ENCODE data around the gene RPS6KA2. TPM values are rescaled to one million over a fixed set of nuclear protein-coding genes. Genes with fewer than 3 reads are reported as not detected.
A peak's percentile ranks its signal among the peaks of the same experiment; 100 is the strongest.
"Not testable (repeated sequence)": the region's sequence is repeated elsewhere in the genome, so short reads cannot be mapped to it uniquely, and the experiment has no call there.

RPS6KA2 gene
- total RNA-seq, 1 experiment from 2014 or later, result 7.2 TPM

DNA sequence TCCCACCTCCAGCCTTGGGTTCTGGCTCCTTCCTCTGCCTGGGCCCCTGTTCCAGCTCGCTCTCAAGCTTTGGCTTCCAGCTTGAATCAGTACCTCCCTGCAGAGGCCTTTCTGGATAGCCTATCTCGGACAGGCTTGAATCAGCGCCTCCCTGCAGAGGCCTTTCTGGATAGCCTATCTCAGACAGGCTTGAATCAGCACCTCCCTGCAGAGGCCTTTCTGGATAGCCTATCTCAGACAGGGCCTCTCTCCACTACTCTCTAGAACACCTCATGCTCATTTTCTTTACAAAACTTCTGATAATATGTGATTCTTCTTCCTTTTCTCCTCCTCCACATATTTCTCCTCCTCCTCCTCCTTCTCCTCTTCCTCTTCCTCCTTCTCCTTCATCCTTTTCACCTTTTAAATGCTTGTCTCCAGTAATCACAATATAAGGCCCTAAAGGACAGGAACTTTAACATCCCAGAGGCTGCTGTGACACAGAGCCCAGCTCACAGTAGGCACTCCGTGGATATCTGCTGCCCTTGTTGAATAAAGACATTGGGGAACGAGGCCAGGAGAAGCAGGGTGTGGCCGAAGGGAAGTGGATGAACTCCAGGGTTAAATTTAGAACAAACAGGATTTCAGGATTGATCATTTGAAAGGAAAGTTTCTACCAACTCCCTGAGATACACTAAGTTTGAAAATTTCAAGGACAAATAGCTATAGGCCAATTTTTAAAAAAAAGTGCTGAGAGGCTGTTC is 9.3 kb upstream of the RPS6KA2 start:
- no peak overlapping the region for H3K9ac ChIP-seq (ENCODE audit: low read length)
- no peaks in the 10 kb centered on the region for H3K36me3 ChIP-seq (ENCODE audit: insufficient read depth, low read length)
- peaks cover 73% of the 10 kb centered on the region for H3K4me1 ChIP-seq (ENCODE audit: low read length)
- no peaks in the 10 kb centered on the region for H3K9me2 ChIP-seq (replicated peaks; ENCODE audit: insufficient read depth, low read length)
- H4K20me1 ChIP-seq (ENCODE audit: insufficient read depth, low read depth, low read length), result no peaks in the 10 kb centered on the region
- no peaks in the 10 kb centered on the region for H3K9me3 ChIP-seq (ENCODE audit: low read length)
- H3K27ac ChIP-seq (ENCODE audit: low read length), result no peak overlapping the region
- H3K4me2 ChIP-seq (ENCODE audit: low read depth, low read length, poor library complexity, severe bottlenecking), result no peak overlapping the region
- DNase-seq, result no peak
- H2AFZ ChIP-seq (ENCODE audit: low read length), result no peak overlapping the region
- H3K4me3 ChIP-seq (ENCODE audit: low read length), result no peak overlapping the region
- H3K27me3 ChIP-seq (ENCODE audit: low read length), result peaks cover 3% of the 10 kb centered on the region; the same call in 1 of the 2 replicates
- H3K79me2 ChIP-seq (ENCODE audit: low read length), result no peaks in the 10 kb centered on the region

DNA sequence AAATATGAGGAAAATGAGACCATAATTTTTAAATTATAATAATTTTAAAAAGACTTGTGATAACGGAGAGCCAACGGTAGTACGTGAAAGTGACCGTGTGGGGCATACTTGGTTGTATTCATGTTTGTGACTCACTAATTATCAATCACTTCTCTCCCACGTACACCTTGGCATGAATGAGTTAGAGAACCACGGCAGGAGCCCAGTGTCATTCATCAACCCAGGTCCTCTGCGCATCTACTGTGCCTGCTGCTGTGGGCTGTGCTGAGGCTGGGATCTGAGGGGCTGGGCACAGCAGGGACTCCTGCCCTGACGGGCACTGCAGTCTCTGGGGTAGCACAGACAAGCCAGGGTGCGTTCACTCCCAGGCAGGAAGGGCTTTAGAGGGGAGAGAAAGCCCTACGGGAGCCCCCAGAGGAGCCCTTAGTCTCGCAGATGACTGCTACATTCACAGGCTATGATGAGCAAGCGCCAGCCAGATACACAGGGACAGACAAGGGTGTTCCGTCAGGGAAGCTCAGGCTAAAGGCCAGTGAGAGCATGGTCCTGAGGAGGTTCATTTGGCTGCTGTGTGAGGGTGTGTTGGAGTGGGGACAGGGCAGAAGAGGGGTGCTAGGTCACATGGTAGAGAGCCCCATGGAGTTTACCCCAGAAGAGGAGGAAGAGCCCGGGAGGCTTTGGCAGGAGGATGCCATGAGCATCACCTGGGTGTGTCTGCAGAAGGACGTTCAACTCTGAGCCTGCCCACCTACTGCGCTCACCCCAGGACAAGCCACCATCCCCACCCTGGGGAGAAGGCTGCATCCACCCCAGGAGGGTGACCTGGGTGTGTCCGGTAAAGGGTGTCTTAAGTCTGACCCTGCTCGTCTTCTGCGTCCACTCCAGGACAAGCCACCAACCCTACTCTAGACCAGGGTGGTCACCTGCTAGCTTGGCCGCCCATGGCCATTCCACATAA is 8.2 kb upstream of the RPS6KA2 start:
- no peak overlapping the region for H2AFZ ChIP-seq (ENCODE audit: low read length)
- no peak overlapping the region for H3K4me2 ChIP-seq (ENCODE audit: low read depth, low read length, poor library complexity, severe bottlenecking)
- no peak overlapping the region for H3K27ac ChIP-seq (ENCODE audit: low read length)
- H3K9ac ChIP-seq (ENCODE audit: low read length), result no peak overlapping the region; the same call in 1 of the 2 replicates
- H4K20me1 ChIP-seq (ENCODE audit: insufficient read depth, low read depth, low read length), result no peaks in the 10 kb centered on the region
- H3K4me1 ChIP-seq (ENCODE audit: low read length), result peaks cover 84% of the 10 kb centered on the region
- no peak for DNase-seq
- no peaks in the 10 kb centered on the region for H3K9me2 ChIP-seq (replicated peaks; ENCODE audit: insufficient read depth, low read length)
- H3K27me3 ChIP-seq (ENCODE audit: low read length), result peaks cover 3% of the 10 kb centered on the region; the same call in 1 of the 2 replicates
- H3K9me3 ChIP-seq (ENCODE audit: low read length), result no peaks in the 10 kb centered on the region
- no peaks in the 10 kb centered on the region for H3K36me3 ChIP-seq (ENCODE audit: insufficient read depth, low read length)
- no peak overlapping the region for H3K4me3 ChIP-seq (ENCODE audit: low read length)
- H3K79me2 ChIP-seq (ENCODE audit: low read length), result no peaks in the 10 kb centered on the region

DNA sequence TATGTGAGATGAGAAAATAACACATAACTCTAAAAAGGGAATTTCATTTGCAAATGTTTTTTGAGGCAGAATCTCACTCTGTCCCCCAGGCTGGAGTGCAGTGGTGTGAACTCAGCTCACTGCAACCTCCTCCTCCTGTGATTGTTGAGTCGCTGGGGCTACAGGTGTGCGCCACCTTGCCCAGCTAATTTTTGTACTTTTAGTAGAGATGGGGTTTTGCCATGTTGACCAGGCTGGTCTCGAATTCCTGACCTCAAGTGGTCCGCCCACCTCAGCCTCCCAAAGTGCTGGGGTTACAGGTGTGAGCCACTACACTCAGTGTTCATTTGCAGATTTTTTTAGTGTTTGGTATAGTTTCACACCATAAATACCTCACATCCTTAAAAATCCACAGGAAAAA is 7.5 kb upstream of the RPS6KA2 start:
- H3K79me2 ChIP-seq (ENCODE audit: low read length); H3K9me2 ChIP-seq (replicated peaks; ENCODE audit: insufficient read depth, low read length); H3K36me3 ChIP-seq (ENCODE audit: insufficient read depth, low read length); H4K20me1 ChIP-seq (ENCODE audit: insufficient read depth, low read depth, low read length); H3K9ac ChIP-seq (ENCODE audit: low read length); H3K4me3 ChIP-seq (ENCODE audit: low read length); H2AFZ ChIP-seq (ENCODE audit: low read length); DNase-seq; H3K27me3 ChIP-seq (ENCODE audit: low read length); H3K9me3 ChIP-seq (ENCODE audit: low read length); H3K27ac ChIP-seq (ENCODE audit: low read length); H3K4me2 ChIP-seq (ENCODE audit: low read depth, low read length, poor library complexity, severe bottlenecking): not testable (repeated sequence)
- peaks cover 86% of the 10 kb centered on the region for H3K4me1 ChIP-seq (ENCODE audit: low read length)

DNA sequence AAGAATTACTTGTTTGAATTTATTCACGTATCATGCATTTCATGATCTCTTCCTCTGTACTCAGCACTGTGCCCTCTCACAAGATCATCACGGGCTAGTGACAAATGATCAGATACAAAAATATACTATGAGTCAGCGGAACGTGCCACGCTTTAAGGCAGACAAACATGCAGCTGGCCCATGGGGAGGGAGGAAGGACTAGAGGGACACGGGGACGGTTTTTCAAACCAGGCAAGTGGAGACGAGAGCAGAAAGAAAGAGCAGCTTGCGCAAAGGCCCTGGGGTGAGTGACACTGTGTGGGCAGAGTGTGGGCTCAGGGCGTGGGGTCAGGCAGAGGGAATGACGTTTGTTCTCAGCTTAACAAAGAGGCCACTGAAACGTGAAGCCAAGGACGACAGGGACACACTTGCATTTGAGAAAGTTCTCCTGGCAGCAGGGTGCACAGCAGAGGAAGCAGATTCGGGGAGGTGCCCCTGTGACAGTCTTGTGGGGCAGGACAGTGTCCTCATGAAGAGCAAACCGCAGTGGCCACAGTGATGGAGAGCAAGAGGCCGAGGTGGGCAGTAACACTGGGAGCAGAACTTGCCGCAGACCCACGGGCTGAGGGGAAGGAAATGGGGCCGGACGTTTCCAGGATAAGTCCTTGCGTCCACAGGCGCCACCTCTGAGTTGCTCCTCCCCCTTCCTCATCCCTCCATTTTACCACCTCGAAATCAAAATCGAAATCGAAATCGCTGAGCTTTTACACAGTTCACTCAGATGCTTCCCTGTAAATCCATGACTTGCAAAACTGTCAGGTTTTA is 6.9 kb upstream of the RPS6KA2 start:
- H3K9me3 ChIP-seq (ENCODE audit: low read length), result no peaks in the 10 kb centered on the region
- H3K27me3 ChIP-seq (ENCODE audit: low read length), result peaks cover 3% of the 10 kb centered on the region; the same call in 1 of the 2 replicates
- H2AFZ ChIP-seq (ENCODE audit: low read length), result no peak overlapping the region
- peak; percentile 75 for DNase-seq
- H3K4me3 ChIP-seq (ENCODE audit: low read length), result no peak overlapping the region
- H3K4me1 ChIP-seq (ENCODE audit: low read length), result peaks cover 86% of the 10 kb centered on the region
- no peaks in the 10 kb centered on the region for H4K20me1 ChIP-seq (ENCODE audit: insufficient read depth, low read depth, low read length)
- peak overlapping the region; percentile 72 for H3K27ac ChIP-seq (ENCODE audit: low read length)
- no peak overlapping the region for H3K9ac ChIP-seq (ENCODE audit: low read length)
- H3K4me2 ChIP-seq (ENCODE audit: low read depth, low read length, poor library complexity, severe bottlenecking), result peak overlapping the region; percentile 31
- no peaks in the 10 kb centered on the region for H3K79me2 ChIP-seq (ENCODE audit: low read length)
- H3K9me2 ChIP-seq (replicated peaks; ENCODE audit: insufficient read depth, low read length), result no peaks in the 10 kb centered on the region
- H3K36me3 ChIP-seq (ENCODE audit: insufficient read depth, low read length), result no peaks in the 10 kb centered on the region

DNA sequence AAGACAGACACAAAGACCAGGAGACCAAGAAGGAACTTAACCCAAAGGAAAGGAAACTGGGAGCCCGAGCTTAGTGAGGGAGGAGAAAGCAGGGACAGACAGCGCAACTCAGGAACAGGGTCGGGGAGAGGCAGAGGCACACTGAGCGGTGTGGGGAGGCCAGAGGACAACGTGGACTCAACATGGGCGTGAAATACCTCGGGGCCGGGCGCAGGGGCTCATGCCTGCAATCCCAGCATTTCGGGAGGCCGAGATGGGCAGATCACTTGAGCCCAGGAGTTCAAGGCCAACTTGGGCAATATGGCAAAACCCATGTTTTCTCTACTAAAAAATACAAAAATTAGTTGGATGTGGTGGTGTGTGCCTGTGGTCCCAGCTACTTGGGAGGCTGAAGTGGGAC is 5.7 kb upstream of the RPS6KA2 start:
- DNase-seq, result no peak
- no peaks in the 10 kb centered on the region for H3K79me2 ChIP-seq (ENCODE audit: low read length)
- no peak overlapping the region for H3K4me3 ChIP-seq (ENCODE audit: low read length)
- H3K4me2 ChIP-seq (ENCODE audit: low read depth, low read length, poor library complexity, severe bottlenecking), result no peak overlapping the region
- H3K9me3 ChIP-seq (ENCODE audit: low read length), result no peaks in the 10 kb centered on the region
- H2AFZ ChIP-seq (ENCODE audit: low read length), result no peak overlapping the region
- peaks cover 2% of the 10 kb centered on the region; the same call in 1 of the 2 replicates for H3K27me3 ChIP-seq (ENCODE audit: low read length)
- no peaks in the 10 kb centered on the region for H4K20me1 ChIP-seq (ENCODE audit: insufficient read depth, low read depth, low read length)
- no peaks in the 10 kb centered on the region for H3K9me2 ChIP-seq (replicated peaks; ENCODE audit: insufficient read depth, low read length)
- H3K27ac ChIP-seq (ENCODE audit: low read length), result peak overlapping the region; percentile 72
- no peak overlapping the region for H3K9ac ChIP-seq (ENCODE audit: low read length)
- peaks cover 86% of the 10 kb centered on the region for H3K4me1 ChIP-seq (ENCODE audit: low read length)
- H3K36me3 ChIP-seq (ENCODE audit: insufficient read depth, low read length), result no peaks in the 10 kb centered on the region

DNA sequence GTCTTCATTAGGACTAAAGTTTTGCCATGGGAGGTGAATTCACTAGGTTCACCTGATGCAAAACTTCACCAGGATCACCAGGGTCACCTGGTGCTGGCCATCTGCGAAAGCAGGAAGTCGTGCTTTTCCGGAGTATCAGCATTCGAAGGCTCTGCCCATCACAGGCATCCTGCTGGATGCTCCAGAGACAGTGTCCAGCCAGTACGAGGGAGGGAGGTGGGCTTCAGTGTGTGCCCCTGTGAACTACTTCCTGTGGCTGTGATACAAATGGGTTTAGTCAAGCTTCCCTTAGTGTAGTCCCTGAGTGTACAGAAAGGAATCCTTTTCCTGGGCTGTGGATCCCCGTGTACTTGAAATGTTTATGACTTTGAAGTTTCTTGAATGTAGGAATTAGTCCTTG is 3.4 kb upstream of the RPS6KA2 start:
- DNase-seq, result no peak
- no peaks in the 10 kb centered on the region for H3K79me2 ChIP-seq (ENCODE audit: low read length)

DNA sequence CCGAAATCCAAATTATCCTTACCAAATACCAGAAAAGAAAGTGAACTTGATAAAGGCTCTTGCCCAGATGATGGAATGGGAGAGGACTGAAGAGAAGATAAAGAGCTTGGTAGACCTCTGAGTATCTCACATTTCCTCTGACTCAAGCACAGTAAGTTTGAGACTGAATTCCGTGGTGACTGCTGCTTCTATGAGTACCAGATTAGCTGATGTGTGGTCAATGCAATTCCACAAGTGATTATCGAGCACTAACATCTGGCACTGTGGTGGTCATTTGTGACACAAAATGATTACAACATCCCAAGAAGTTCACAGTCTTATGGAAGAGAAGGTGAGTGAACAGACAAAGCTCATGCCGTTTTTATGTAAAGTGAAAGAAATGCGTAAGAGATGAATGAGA is 2.6 kb upstream of the RPS6KA2 start:
- Histone ChIP-seq H3K4me1 (ENCODE audit: low read length) (peaks cover 77% of the 10 kb centered on the region), H3K27me3 (ENCODE audit: low read length) (no peaks in the 10 kb centered on the region), H3K36me3 (ENCODE audit: insufficient read depth, low read length) (no peaks in the 10 kb centered on the region), H4K20me1 (ENCODE audit: insufficient read depth, low read depth, low read length) (no peaks in the 10 kb centered on the region), H2AFZ (ENCODE audit: low read length) (no peak overlapping the region), H3K9me2 (replicated peaks; ENCODE audit: insufficient read depth, low read length) (no peaks in the 10 kb centered on the region), H3K4me2 (ENCODE audit: low read depth, low read length, poor library complexity, severe bottlenecking) (no peak overlapping the region), H3K79me2 (ENCODE audit: low read length) (no peaks in the 10 kb centered on the region), H3K9me3 (ENCODE audit: low read length) (no peaks in the 10 kb centered on the region), H3K4me3 (ENCODE audit: low read length) (no peak overlapping the region), H3K27ac (ENCODE audit: low read length) (no peak overlapping the region), H3K9ac (ENCODE audit: low read length) (no peak overlapping the region)
- no peak for DNase-seq

More for the DNA sequence above, 3.4 kb upstream of the RPS6KA2 start:
- Histone ChIP-seq H3K27ac (ENCODE audit: low read length) (peak overlapping the region; percentile 22; the same call in 1 of the 2 replicates), H2AFZ (ENCODE audit: low read length) (no peak overlapping the region), H3K9me2 (replicated peaks; ENCODE audit: insufficient read depth, low read length) (no peaks in the 10 kb centered on the region), H4K20me1 (ENCODE audit: insufficient read depth, low read depth, low read length) (no peaks in the 10 kb centered on the region), H3K4me2 (ENCODE audit: low read depth, low read length, poor library complexity, severe bottlenecking) (no peak overlapping the region), H3K4me3 (ENCODE audit: low read length) (no peak overlapping the region), H3K27me3 (ENCODE audit: low read length) (no peaks in the 10 kb centered on the region), H3K4me1 (ENCODE audit: low read length) (peaks cover 83% of the 10 kb centered on the region), H3K36me3 (ENCODE audit: insufficient read depth, low read length) (no peaks in the 10 kb centered on the region), H3K9me3 (ENCODE audit: low read length) (no peaks in the 10 kb centered on the region), H3K9ac (ENCODE audit: low read length) (no peak overlapping the region)
